Neural cell (in vitro differentiated cells): Measurements from ENCODE around the gene CARMIL1.

Experiments used
- CTCF ChIP-seq: fragments of 450-650 bp; IDR thresholded peaks from 2 replicates; pipeline ENCODE4 v1.5.1; 2014; ENCODE audit warnings: antibody characterized with exemption, mild to moderate bottlenecking, moderate library complexity; ENCODE audit not compliant: poor library complexity, severe bottlenecking
- EP300 ChIP-seq: fragments of 450-650 bp; conservative IDR thresholded peaks from 2 replicates; pipeline ENCODE4 v1.6.1; 2014; ENCODE audit warnings: antibody characterized with exemption, mild to moderate bottlenecking, moderate library complexity; ENCODE audit not compliant: poor library complexity, severe bottlenecking
- EZH2 ChIP-seq: fragments of 200-600, 300-800 bp; shearing (Covaris generic), sonication (generic); IDR thresholded peaks from 2 replicates; pipeline ENCODE4 v1.6.1; 2014; ENCODE audit warnings: antibody characterized with exemption, low read length, borderline replicate concordance, mild to moderate bottlenecking; ENCODE audit not compliant: insufficient read depth, poor library complexity, severe bottlenecking
- MXI1 ChIP-seq: fragments of 450-650 bp; conservative IDR thresholded peaks from 2 replicates; pipeline ENCODE4 v1.6.1; 2014; ENCODE audit warnings: antibody characterized with exemption, mild to moderate bottlenecking; ENCODE audit not compliant: poor library complexity, severe bottlenecking
- POLR2AphosphoS5 ChIP-seq: IDR thresholded peaks from 2 replicates; pipeline ENCODE4 v1.6.1; 2012
- RAD21 ChIP-seq: fragments of 450-650 bp; conservative IDR thresholded peaks from 2 replicates; pipeline ENCODE4 v1.6.1; 2014; ENCODE audit warnings: antibody characterized with exemption, mild to moderate bottlenecking, moderate library complexity
- REST ChIP-seq: IDR thresholded peaks from 2 replicates; pipeline ENCODE4 v1.6.1; 2012; ENCODE audit warnings: borderline replicate concordance

GRCh38 chr6:25326126-25326525, 47.0 kb downstream of the CARMIL1 start:
- TF ChIP-seq CTCF (no peak), POLR2AphosphoS5 (no peak), EP300 (no peak), REST (no peak), RAD21 (no peak), MXI1 (no peak), EZH2 (no peak)
